Astrocyte of the hippocampus (primary cell): Measurements from ENCODE around the gene TESMIN.

Experiments
- DNase-seq: peaks from one replicate; pipeline ENCODE4 v3.0.0; 2011; ENCODE audit warnings: low read depth, low spot score

TESMIN gene

GRCh38 chr11:68710409-68710808 lies 40.9 kb downstream of the TESMIN start:
- no peak for DNase-seq

- no peak for DNase-seq
Observed at GRCh38 chr11:68709062-68709461, 42.3 kb downstream of the TESMIN start.

GRCh38 chr11:68707527-68707926 lies 43.8 kb downstream of the TESMIN start:
- no peak for DNase-seq

- no peak for DNase-seq
Observed at GRCh38 chr11:68704887-68705286, 46.4 kb downstream of the TESMIN start.

GRCh38 chr11:68698993-68699392 lies 52.3 kb downstream of the TESMIN start:
- no peak for DNase-seq

- DNase-seq: no peak
Observed at GRCh38 chr11:68695531-68695930, 55.8 kb downstream of the TESMIN start.

- no peak for DNase-seq
Observed at GRCh38 chr11:68694431-68695297, 56.7 kb downstream of the TESMIN start.

GRCh38 chr11:68693484-68693882 lies 57.8 kb downstream of the TESMIN start:
- no peak for DNase-seq

GRCh38 chr11:68692871-68693483 lies 58.3 kb downstream of the TESMIN start:
- no peak for DNase-seq

GRCh38 chr11:68692115-68692514 lies 59.2 kb downstream of the TESMIN start:
- no peak for DNase-seq

- no peak for DNase-seq
Observed at GRCh38 chr11:68691402-68691784, 59.9 kb downstream of the TESMIN start.

GRCh38 chr11:68690671-68691401 lies 60.5 kb downstream of the TESMIN start:
- DNase-seq: no peak

- DNase-seq: no peak
Observed at GRCh38 chr11:68689737-68690625, 61.3 kb downstream of the TESMIN start.

GRCh38 chr11:68688881-68689280 lies 62.4 kb downstream of the TESMIN start:
- no peak for DNase-seq

- no peak for DNase-seq
Observed at GRCh38 chr11:68687986-68688385, 63.3 kb downstream of the TESMIN start.

- DNase-seq: no peak
Observed at GRCh38 chr11:68687311-68687710, 64.0 kb downstream of the TESMIN start.

GRCh38 chr11:68686486-68686885 lies 64.8 kb downstream of the TESMIN start:
- no peak for DNase-seq

GRCh38 chr11:68685656-68686380 lies 65.5 kb downstream of the TESMIN start:
- no peak for DNase-seq

- peak; percentile 48 for DNase-seq
Observed at GRCh38 chr11:68684385-68685356, 66.6 kb downstream of the TESMIN start, which contains the start of gene GAL. TSS of gene GAL (plus strand) at chr11:68684544. CDS start at chr11:68684924, 380 bp downstream.
